ENCODE measurements around the gene WDPCP.

DNA sequence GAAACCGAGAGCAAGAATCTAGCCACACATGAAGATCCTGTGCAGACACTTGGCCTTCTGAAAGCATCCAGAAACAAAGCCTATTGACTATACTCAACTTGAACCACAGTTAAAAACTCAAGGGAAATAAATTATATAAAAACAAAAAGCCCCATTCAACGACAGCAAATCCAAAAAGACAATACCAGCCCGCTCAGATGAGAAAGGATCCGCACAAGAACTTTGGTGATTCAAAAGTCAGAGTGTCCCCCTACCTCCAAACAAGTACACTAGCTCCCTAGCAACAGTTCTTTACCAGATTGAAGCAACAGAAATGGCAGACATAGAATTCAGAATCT lies 163.2 kb downstream of the WDPCP start:
- TF ChIP-seq, protein P1, sequence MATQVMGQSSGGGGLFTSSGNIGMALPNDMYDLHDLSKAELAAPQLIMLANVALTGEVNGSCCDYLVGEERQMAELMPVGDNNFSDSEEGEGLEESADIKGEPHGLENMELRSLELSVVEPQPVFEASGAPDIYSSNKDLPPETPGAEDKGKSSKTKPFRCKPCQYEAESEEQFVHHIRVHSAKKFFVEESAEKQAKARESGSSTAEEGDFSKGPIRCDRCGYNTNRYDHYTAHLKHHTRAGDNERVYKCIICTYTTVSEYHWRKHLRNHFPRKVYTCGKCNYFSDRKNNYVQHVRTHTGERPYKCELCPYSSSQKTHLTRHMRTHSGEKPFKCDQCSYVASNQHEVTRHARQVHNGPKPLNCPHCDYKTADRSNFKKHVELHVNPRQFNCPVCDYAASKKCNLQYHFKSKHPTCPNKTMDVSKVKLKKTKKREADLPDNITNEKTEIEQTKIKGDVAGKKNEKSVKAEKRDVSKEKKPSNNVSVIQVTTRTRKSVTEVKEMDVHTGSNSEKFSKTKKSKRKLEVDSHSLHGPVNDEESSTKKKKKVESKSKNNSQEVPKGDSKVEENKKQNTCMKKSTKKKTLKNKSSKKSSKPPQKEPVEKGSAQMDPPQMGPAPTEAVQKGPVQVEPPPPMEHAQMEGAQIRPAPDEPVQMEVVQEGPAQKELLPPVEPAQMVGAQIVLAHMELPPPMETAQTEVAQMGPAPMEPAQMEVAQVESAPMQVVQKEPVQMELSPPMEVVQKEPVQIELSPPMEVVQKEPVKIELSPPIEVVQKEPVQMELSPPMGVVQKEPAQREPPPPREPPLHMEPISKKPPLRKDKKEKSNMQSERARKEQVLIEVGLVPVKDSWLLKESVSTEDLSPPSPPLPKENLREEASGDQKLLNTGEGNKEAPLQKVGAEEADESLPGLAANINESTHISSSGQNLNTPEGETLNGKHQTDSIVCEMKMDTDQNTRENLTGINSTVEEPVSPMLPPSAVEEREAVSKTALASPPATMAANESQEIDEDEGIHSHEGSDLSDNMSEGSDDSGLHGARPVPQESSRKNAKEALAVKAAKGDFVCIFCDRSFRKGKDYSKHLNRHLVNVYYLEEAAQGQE (IDR thresholded peaks at IDR 0.05) = no peak
- no peak for TF ChIP-seq FOXA1 (IDR thresholded peaks at IDR 0.05)
- TF ChIP-seq TAF1 (conservative IDR thresholded peaks at IDR 0.05) = no peak
- no peak for TF ChIP-seq CTCF (IDR thresholded peaks at IDR 0.05; ENCODE audit: low read depth, low read length, missing input control)
- TF ChIP-seq YY1 (IDR thresholded peaks at IDR 0.05) = no peak
- no peak for TF ChIP-seq HNF4G (IDR thresholded peaks at IDR 0.05)
- no peak for TF ChIP-seq RAD21 (IDR thresholded peaks at IDR 0.05)
- TF ChIP-seq EGR1 (IDR thresholded peaks at IDR 0.05; ENCODE audit: low read depth in 2 of 2) = no peak
- no peak for TF ChIP-seq HNF4A (conservative IDR thresholded peaks at IDR 0.05)
- TF ChIP-seq RXRA (IDR thresholded peaks at IDR 0.05) = no peak
- TF ChIP-seq SP1 (IDR thresholded peaks at IDR 0.05) = no peak
- TF ChIP-seq MAX (IDR thresholded peaks at IDR 0.05) = no peak
- TF ChIP-seq ZBTB33 (IDR thresholded peaks at IDR 0.05) = no peak
- no peak for TF ChIP-seq JUND (IDR thresholded peaks at IDR 0.05)
